ENCODE results near the gene LTBP1.

The LTBP1 gene

GRCh38 chr2:33220533-33220932 is 273.8 kb downstream of the LTBP1 start:
- no peak for TF ChIP-seq CTCF (IDR thresholded peaks at IDR 0.05; ENCODE audit: low read depth, low read length)
- no peak for DNase-seq (ENCODE audit: extremely low read depth, low read depth)

- TF ChIP-seq CTCF (IDR thresholded peaks at IDR 0.05; ENCODE audit: low read depth, low read length) = no peak
- no peak for DNase-seq (ENCODE audit: extremely low read depth, low read depth)
Measured at GRCh38 chr2:33221046-33221784, 274.5 kb downstream of the LTBP1 start.

GRCh38 chr2:33222309-33222708 is 275.6 kb downstream of the LTBP1 start:
- no peak for DNase-seq (ENCODE audit: extremely low read depth, low read depth)
- no peak for TF ChIP-seq CTCF (IDR thresholded peaks at IDR 0.05; ENCODE audit: low read depth, low read length)

GRCh38 chr2:33223856-33224255 is 277.1 kb downstream of the LTBP1 start:
- DNase-seq (ENCODE audit: extremely low read depth, low read depth) = no peak
- TF ChIP-seq CTCF (IDR thresholded peaks at IDR 0.05; ENCODE audit: low read depth, low read length) = no peak

GRCh38 chr2:33225350-33225749 is 278.6 kb downstream of the LTBP1 start:
- no peak for DNase-seq (ENCODE audit: extremely low read depth, low read depth)
- TF ChIP-seq CTCF (IDR thresholded peaks at IDR 0.05; ENCODE audit: low read depth, low read length) = no peak

GRCh38 chr2:33226546-33226945 is 279.8 kb downstream of the LTBP1 start:
- no peak for DNase-seq (ENCODE audit: extremely low read depth, low read depth)
- no peak for TF ChIP-seq CTCF (IDR thresholded peaks at IDR 0.05; ENCODE audit: low read depth, low read length)

- TF ChIP-seq CTCF (IDR thresholded peaks at IDR 0.05; ENCODE audit: low read depth, low read length) = no peak; the same call in 1 of the 2 replicates
- no peak for DNase-seq (ENCODE audit: extremely low read depth, low read depth)
Measured at GRCh38 chr2:33229646-33230045, 282.9 kb downstream of the LTBP1 start.
